Psoas muscle (tissue), 8 donors: Measurements from ENCODE around the gene CFAP46. TPM values are rescaled to one million over a fixed set of nuclear protein-coding genes. Genes with fewer than 3 reads are reported as not detected.

Experiments
- ATAC-seq, 4 donors: fragments of 200-7000 bp; cut with Tn5 transposase; one replicate each; pipeline ENCODE4 v1.9.1; 2020; ENCODE audit warnings: moderate library complexity in 3 of 4, mild to moderate bottlenecking in 2 of 4
- DNase-seq, 2 donors: peaks; one replicate each; pipeline ENCODE4 v3.0.0-alpha.2; 2020
- H3K27ac ChIP-seq: fragments of 200-600 bp; one replicate; pipeline ENCODE4 v1.8.0; 2022
- H3K27me3 ChIP-seq, 3 donors: fragments of 200-600 bp in 1 of 3; one replicate each; pipeline versions ENCODE4 v1.6.1 to v1.8.0; 2013 to 2022; ENCODE audit warnings: low read length in 2 of 3, mild to moderate bottlenecking in 2 of 3, moderate library complexity in 1 of 3; ENCODE audit not compliant: insufficient read depth in 3 of 3
- H3K36me3 ChIP-seq, 2 donors: fragments of 200-600 bp in 1 of 2; one replicate each; pipeline versions ENCODE4 v1.6.1 to v1.8.0; 2013 to 2022; ENCODE audit warnings: low read depth in 1 of 2, mild to moderate bottlenecking in 1 of 2, moderate library complexity in 1 of 2; ENCODE audit not compliant: insufficient read depth in 1 of 2
- H3K4me1 ChIP-seq: fragments of 200-600 bp; one replicate; pipeline ENCODE4 v1.8.0; 2022
- H3K4me3 ChIP-seq: fragments of 200-600 bp; one replicate; pipeline ENCODE4 v1.8.0; 2022; ENCODE audit warnings: mild to moderate bottlenecking
- H3K9me3 ChIP-seq: fragments of 200-600 bp; one replicate; pipeline ENCODE4 v1.8.0; 2022
- WGBS, 3 donors: extraction: QIAGEN DNeasy Blood & Tissue Kit; methylation state at CpG; one replicate each; pipeline versions ENCODE4 v1.1.6 to v1.1.7; 2013; 5-methylcytosine and 5-hydroxymethylcytosine counted together
- intact Hi-C, 2 donors: fragments of 100-400 bp; cut with DNase I; formaldehyde crosslinking; loops; one replicate each; pipeline versions ENCODE4 v1.11.0 to v1.14.2; 2022
- long read RNA-seq, 2 donors: library from polyadenylated mRNA; unstranded; transcript quantifications; one replicate each; pipeline ENCODE4 v2.0.0, GENCODE V29; 2021
- polyA plus RNA-seq, 3 donors: library from polyadenylated mRNA; stranded (reverse); fragments of 200-250 nt; gene quantifications; one replicate each; pipeline ENCODE4 v1.2.3, GENCODE V29; 2013
- total RNA-seq, 4 donors: library from RNA; stranded (reverse); fragmentation: NEBNext Ultra II Directional in 2 of 4; extraction: Animal tissue kit (Norgen Biotek cat#: 25700) in 2 of 4; gene quantifications; one replicate each; pipeline versions ENCODE4 v1.2.1 to v1.2.4, GENCODE V29; 2021 to 2023
- TF ChIP-seq, protein P1 (sequence below): fragments of 200-600 bp; IDR thresholded peaks from one replicate; pipeline ENCODE4 v1.8.0; 2022; ENCODE audit warnings: antibody characterized with exemption
- donor health status: healthy with polysubstance abuse.
- donor health status: DM: no; HTN: no; CAD: no; lungs with moderate emphysema.
- donor health status: Bipolar disorder and iron deficiency.
- donor health status: healthy.
- donor health status: DM: yes; HTN: yes; CAD: no.
- donor health status: DM: no; HTN: no; CAD: no.
- donor health status: DM: no; HTN: no; CAD: no.
- donor health status: DM: yes; HTN: yes; CAD: no.

The CFAP46 gene
- total RNA-seq, result 10 to 100 TPM in 3 of 4 donors, 1 to 10 TPM in 1; 6.5 to 20.4 (median 14.3) TPM
- 10 to 100 TPM in 2 of 3 donors, 1 to 10 TPM in 1; 3.9 to 25.4 (median 12.7) TPM for polyA plus RNA-seq
- long read RNA-seq, donor 1, partial matches to known transcripts, result 3 of 9 reads
- long read RNA-seq, donor 1, other reads (novel, unspliced or antisense), result 6 of 9 reads
- long read RNA-seq, donor 2, partial matches to known transcripts, result 3 of 14 reads
- long read RNA-seq, donor 2, other reads (novel, unspliced or antisense), result 11 of 14 reads

DNA sequence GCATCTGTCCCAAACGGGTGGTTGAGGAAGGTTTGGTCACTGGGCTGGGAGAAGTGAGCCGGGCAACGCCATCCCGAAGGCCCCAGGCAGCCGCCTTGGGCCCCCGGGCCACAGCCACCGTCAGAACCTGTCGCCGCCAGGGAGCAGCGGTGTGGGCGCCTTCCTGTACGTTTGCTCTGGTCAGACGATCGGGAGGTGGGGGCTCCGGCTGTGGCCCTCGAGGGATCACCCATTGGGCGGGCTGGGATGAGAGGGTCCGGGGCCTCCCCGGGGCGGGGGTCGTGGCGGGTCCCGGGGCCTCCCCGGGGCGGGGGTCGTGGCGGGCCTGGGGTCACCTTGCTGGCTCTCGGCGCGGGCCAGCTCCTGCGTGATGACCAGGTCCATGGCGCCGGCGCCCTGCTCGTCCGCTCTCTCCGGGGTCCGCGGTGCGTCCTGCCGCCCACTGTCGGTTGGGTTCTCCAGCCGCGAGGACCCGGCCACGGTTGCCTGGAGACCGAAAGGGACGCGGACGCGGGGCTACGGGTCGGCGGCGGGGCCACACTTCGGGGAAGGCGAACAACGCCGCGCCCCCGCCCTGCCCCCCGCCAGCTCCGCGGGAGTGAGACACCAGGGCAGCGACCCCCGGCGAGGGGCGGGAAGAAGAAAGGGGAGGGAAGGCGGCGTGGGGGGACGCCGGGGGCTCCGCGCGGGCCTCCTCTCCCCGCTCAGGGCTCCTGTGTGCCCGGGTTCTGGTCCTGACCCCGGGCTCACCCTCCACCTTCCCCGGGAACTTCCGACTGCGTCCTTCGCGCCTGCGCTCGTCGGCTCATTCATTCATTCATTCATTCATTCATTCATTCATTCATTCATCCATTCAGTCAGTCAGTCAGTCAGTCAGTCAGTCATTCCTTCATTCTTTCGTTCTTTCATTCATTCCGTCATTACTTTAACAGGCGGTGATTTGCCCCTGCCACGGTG, at the start of gene CFAP46:
Gene CFAP46 (minus strand): TSS at position 470 of the 957 bp plus-strand sequence. CDS start 86 bp downstream, at position 384.
- peak; percentile 55 to 70 for DNase-seq
- no peaks in the 10 kb centered on the region for H3K36me3 ChIP-seq
- peak within 1 kb of the TSS; percentile 63 for H3K4me3 ChIP-seq
- TF ChIP-seq, protein P1, sequence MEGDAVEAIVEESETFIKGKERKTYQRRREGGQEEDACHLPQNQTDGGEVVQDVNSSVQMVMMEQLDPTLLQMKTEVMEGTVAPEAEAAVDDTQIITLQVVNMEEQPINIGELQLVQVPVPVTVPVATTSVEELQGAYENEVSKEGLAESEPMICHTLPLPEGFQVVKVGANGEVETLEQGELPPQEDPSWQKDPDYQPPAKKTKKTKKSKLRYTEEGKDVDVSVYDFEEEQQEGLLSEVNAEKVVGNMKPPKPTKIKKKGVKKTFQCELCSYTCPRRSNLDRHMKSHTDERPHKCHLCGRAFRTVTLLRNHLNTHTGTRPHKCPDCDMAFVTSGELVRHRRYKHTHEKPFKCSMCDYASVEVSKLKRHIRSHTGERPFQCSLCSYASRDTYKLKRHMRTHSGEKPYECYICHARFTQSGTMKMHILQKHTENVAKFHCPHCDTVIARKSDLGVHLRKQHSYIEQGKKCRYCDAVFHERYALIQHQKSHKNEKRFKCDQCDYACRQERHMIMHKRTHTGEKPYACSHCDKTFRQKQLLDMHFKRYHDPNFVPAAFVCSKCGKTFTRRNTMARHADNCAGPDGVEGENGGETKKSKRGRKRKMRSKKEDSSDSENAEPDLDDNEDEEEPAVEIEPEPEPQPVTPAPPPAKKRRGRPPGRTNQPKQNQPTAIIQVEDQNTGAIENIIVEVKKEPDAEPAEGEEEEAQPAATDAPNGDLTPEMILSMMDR, result no peak
- peaks cover 0 to 47% (median 16%) of the 10 kb centered on the region in 3 donors for H3K27me3 ChIP-seq
- no peaks in the 10 kb centered on the region for H3K9me3 ChIP-seq
- H3K4me1 ChIP-seq, result peaks cover 8% of the 10 kb centered on the region
- ATAC-seq, result peak; percentile 54 to 83 (median 72)
- WGBS, 3 donors, result 4 to 7% (median 6%) methylated on average over 51 to 90 of the region's 90 CpGs
- intact Hi-C loops, result no loop called here
- H3K27ac ChIP-seq, result no peak within 1 kb of the TSS

DNA sequence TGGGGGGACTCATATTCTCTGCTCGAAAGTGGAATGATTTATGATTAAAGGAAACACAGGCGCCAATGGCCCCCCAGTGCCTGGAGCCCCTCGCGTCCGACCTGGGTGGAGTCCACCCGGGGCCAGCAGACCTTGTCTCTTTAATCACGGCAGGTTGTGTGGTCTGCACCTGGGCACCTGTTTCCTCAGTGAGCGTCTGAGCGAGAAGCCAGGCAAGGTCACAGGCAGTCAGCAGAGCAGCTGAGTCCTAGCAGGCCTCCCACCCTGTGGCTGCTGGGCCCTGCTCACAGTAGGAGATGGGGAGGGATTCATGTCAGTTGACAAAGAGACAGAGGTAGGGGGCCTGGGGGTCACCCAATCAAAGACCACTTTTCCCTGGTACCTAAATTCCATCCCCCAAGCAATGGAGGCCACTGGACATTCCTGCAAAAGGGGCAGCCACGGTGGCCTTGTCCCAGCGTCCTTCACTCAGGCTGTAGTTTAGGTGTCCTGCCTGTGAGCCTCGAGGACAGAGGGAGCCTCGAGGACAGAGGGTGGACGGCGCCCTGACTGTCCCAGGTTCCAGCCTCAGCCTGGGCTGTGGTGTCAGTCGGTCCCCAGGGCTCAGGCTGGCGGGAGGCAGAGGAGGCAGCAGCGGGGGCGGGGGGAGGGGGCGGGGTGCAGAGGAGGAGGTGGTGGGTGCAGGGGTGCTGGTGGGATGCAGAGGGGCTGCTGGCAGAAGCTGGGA, 49.5 kb upstream of the CFAP46 start:
- no peak overlapping the region for H3K27ac ChIP-seq

DNA sequence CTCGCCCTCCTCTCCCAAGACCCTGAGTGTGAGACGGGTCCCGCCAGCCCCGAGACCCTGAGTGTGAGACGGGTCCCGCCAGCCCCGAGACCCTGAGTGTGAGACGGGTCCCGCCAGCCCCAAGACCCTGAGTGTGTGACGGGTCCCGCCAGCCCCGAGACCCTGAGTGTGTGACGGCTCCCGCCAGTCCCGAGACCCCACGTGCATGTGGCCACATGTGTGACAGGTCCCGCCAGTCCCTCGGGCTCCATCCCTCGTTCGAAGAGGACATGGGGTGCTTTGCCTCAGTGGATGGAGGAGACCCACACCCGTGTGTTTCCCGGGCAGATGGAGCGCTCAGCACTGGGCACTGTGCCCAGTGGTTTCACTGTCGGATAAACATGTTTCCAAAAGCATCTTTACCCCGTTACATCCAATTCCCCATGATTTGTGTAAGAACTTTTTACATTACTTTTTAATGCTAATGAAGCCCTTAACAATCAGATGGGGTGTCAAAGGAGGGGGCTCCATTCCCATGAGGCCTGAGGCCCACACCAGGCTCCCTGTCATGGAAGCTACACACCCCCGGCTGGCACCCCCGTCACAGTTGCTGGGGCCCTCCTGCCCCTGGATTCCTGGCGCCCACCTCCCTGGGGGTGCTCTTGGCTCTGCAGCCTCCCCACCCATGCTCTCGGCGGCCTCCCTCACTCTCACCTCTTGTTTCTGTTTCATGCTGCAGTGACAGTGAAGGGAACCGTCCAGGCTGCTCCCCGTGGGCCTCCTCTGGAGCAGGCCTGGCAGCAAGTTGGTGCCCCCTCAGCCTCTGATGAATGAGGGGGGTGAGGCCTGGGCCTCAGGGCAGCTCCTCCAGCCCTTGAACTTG, 48.5 kb upstream of the CFAP46 start:
- Histone ChIP-seq H3K4me3 (no peak overlapping the region), H3K27ac (no peak overlapping the region), H3K4me1 (no peaks in the 10 kb centered on the region), H3K27me3 (peaks cover 0 to 62% (median 8%) of the 10 kb centered on the region in 3 donors), H3K9me3 (no peaks in the 10 kb centered on the region), H3K36me3 (no peaks in the 10 kb centered on the region)
- intact Hi-C loops, result no loop called here
- DNase-seq, result peak in 1 of 2 donors; percentile 20
- ATAC-seq, result no peak
- TF ChIP-seq, protein P1, result no peak
- WGBS, 3 donors, result 74 to 76% (median 76%) methylated on average over 32 of the region's 32 CpGs

More for the DNA sequence above, 49.5 kb upstream of the CFAP46 start:
- intact Hi-C loops, result no loop called here
- ATAC-seq (no peak), DNase-seq (peak in 1 of 2 donors; percentile 36)
- Histone ChIP-seq H3K9me3 (no peaks in the 10 kb centered on the region), H3K36me3 (no peaks in the 10 kb centered on the region), H3K27me3 (peaks cover 0 to 54% (median 8%) of the 10 kb centered on the region in 3 donors), H3K4me1 (no peaks in the 10 kb centered on the region), H3K4me3 (no peak overlapping the region)
- 82 to 84% (median 84%) methylated on average over 17 to 20 of the region's 20 CpGs for WGBS, 3 donors
- TF ChIP-seq, protein P1, result no peak
